ENCODE results near the gene DST. TPM values are rescaled to one million over a fixed set of nuclear protein-coding genes. Genes with fewer than 3 reads are reported as not detected.

The DST gene
- total RNA-seq, 2 donors from 2014 or later, result 11.2 to 11.9 TPM

- H3K4me3 Mint-ChIP-seq, result no peak overlapping the region
- H3K9me3 Mint-ChIP-seq, result no peaks in the 10 kb centered on the region
- no peak for DNase-seq
- H3K4me1 Mint-ChIP-seq (ENCODE audit: low read depth), result no peaks in the 10 kb centered on the region
- H3K36me3 Mint-ChIP-seq (ENCODE audit: insufficient read depth in 2 of 2), result no peaks in the 10 kb centered on the region
- no peak overlapping the region for H3K27ac Mint-ChIP-seq
- ATAC-seq (replicated peaks in 1 of 2), result no peak
- H3K27me3 Mint-ChIP-seq (ENCODE audit: low read depth), result peaks cover 4% of the 10 kb centered on the region
Observed at GRCh38 chr6:56628105-56628504, 14.6 kb downstream of the DST start.

- Mint-ChIP-seq H3K4me3 (no peak overlapping the region), H3K36me3 (ENCODE audit: insufficient read depth in 2 of 2) (no peaks in the 10 kb centered on the region), H3K27ac (no peak overlapping the region), H3K4me1 (ENCODE audit: low read depth) (no peaks in the 10 kb centered on the region), H3K9me3 (no peaks in the 10 kb centered on the region), H3K27me3 (ENCODE audit: low read depth) (peaks cover 4% of the 10 kb centered on the region)
- ATAC-seq (replicated peaks in 1 of 2), result no peak
- DNase-seq, result no peak
Observed at GRCh38 chr6:56625356-56625755, 17.3 kb downstream of the DST start.

DNA sequence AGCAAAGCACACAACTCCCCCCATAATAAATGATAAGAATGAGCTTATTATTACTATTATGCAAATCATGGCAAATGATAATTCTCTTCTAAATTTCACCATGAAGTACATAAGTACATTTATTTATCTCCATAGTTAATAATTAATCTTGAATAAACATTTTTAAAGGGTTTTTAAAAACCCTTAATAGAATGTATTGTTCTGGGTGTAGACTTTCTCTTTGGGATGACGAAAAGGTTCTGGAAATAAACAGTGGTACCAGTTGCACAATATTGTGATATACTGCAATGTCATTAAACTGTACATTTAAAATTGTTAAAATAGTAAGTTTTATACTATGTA, 18.0 kb downstream of the DST start:
- no peaks in the 10 kb centered on the region for H3K9me3 Mint-ChIP-seq
- H3K36me3 Mint-ChIP-seq (ENCODE audit: insufficient read depth in 2 of 2), result no peaks in the 10 kb centered on the region
- no peaks in the 10 kb centered on the region for H3K4me1 Mint-ChIP-seq (ENCODE audit: low read depth)
- ATAC-seq (replicated peaks in 1 of 2), result no peak
- no peak overlapping the region for H3K4me3 Mint-ChIP-seq
- H3K27me3 Mint-ChIP-seq (ENCODE audit: low read depth), result peaks cover 4% of the 10 kb centered on the region
- no peak for DNase-seq
- H3K27ac Mint-ChIP-seq, result no peak overlapping the region

GRCh38 chr6:56624046-56624727, 18.5 kb downstream of the DST start:
- H3K4me1 Mint-ChIP-seq (ENCODE audit: low read depth), result no peaks in the 10 kb centered on the region
- ATAC-seq (replicated peaks in 1 of 2) (no peak), DNase-seq (no peak)
- no peaks in the 10 kb centered on the region for H3K36me3 Mint-ChIP-seq (ENCODE audit: insufficient read depth in 2 of 2)
- H3K27ac Mint-ChIP-seq, result no peak overlapping the region
- no peaks in the 10 kb centered on the region for H3K9me3 Mint-ChIP-seq
- peaks cover 4% of the 10 kb centered on the region for H3K27me3 Mint-ChIP-seq (ENCODE audit: low read depth)
- no peak overlapping the region for H3K4me3 Mint-ChIP-seq

DNA sequence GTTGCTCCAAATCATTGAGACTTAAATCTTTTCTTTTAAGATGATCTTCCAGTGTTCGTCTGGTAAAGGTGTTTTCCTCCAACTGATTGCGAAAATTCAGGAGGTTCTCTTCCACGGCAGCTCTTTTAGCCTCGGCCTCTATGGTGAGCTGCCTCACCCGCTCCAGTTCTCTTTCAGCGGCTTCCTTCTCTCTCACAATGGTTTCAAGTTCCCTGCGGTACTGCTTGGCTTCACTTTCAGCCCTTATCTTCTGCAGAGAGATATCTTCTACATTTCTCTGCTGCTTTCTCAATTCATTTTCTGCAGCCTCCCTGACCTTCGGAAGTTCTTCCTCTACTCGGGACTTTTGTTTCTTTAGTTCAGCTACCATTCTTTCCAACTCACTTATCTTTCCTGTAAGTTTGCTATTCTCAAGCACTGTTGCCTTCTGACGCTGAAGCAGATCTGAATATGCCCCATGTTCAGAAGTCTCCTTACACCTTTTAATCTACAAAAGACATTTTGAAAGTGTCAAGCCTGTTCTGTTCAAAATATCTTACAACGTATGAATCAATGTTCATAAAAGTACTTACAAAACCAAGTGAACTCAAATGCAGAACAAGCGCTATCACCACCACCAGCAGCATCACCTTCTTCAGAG, 22.3 kb downstream of the DST start:
- H3K27ac Mint-ChIP-seq, result no peak overlapping the region
- DNase-seq, result no peak
- ATAC-seq (replicated peaks in 1 of 2), result no peak
- H3K4me1 Mint-ChIP-seq (ENCODE audit: low read depth), result no peaks in the 10 kb centered on the region
- H3K9me3 Mint-ChIP-seq, result no peaks in the 10 kb centered on the region
- no peak overlapping the region for H3K4me3 Mint-ChIP-seq
- H3K27me3 Mint-ChIP-seq (ENCODE audit: low read depth), result no peaks in the 10 kb centered on the region
- H3K36me3 Mint-ChIP-seq (ENCODE audit: insufficient read depth in 2 of 2), result no peaks in the 10 kb centered on the region

- Mint-ChIP-seq H3K27me3 (ENCODE audit: low read depth) (peaks cover 9% of the 10 kb centered on the region), H3K4me1 (ENCODE audit: low read depth) (no peaks in the 10 kb centered on the region), H3K27ac (no peak overlapping the region), H3K4me3 (no peak overlapping the region), H3K36me3 (ENCODE audit: insufficient read depth in 2 of 2) (no peaks in the 10 kb centered on the region), H3K9me3 (no peaks in the 10 kb centered on the region)
- DNase-seq, result no peak
- no peak for ATAC-seq (replicated peaks in 1 of 2)
Observed at GRCh38 chr6:56618050-56618449, 24.6 kb downstream of the DST start.

GRCh38 chr6:56616967-56617366, 25.7 kb downstream of the DST start:
- peaks cover 9% of the 10 kb centered on the region for H3K27me3 Mint-ChIP-seq (ENCODE audit: low read depth)
- no peaks in the 10 kb centered on the region for H3K36me3 Mint-ChIP-seq (ENCODE audit: insufficient read depth in 2 of 2)
- H3K4me3 Mint-ChIP-seq, result no peak overlapping the region
- no peak for ATAC-seq (replicated peaks in 1 of 2)
- no peaks in the 10 kb centered on the region for H3K9me3 Mint-ChIP-seq
- no peak overlapping the region for H3K27ac Mint-ChIP-seq
- H3K4me1 Mint-ChIP-seq (ENCODE audit: low read depth), result no peaks in the 10 kb centered on the region
- DNase-seq, result no peak

GRCh38 chr6:56613247-56613851, 29.3 kb downstream of the DST start:
- no peak overlapping the region for H3K4me3 Mint-ChIP-seq
- no peak overlapping the region for H3K27ac Mint-ChIP-seq
- no peaks in the 10 kb centered on the region for H3K36me3 Mint-ChIP-seq (ENCODE audit: insufficient read depth in 2 of 2)
- no peaks in the 10 kb centered on the region for H3K9me3 Mint-ChIP-seq
- no peaks in the 10 kb centered on the region for H3K4me1 Mint-ChIP-seq (ENCODE audit: low read depth)
- ATAC-seq (replicated peaks in 1 of 2), result no peak
- DNase-seq, result no peak
- H3K27me3 Mint-ChIP-seq (ENCODE audit: low read depth), result peaks cover 15% of the 10 kb centered on the region

- Mint-ChIP-seq H3K4me3 (no peak overlapping the region), H3K36me3 (ENCODE audit: insufficient read depth in 2 of 2) (no peaks in the 10 kb centered on the region), H3K27ac (no peak overlapping the region), H3K9me3 (no peaks in the 10 kb centered on the region), H3K27me3 (ENCODE audit: low read depth) (peaks cover 21% of the 10 kb centered on the region), H3K4me1 (ENCODE audit: low read depth) (peaks cover 33% of the 10 kb centered on the region)
- no peak for DNase-seq
- no peak for ATAC-seq (replicated peaks in 1 of 2)
Observed at GRCh38 chr6:56608332-56608731, 34.4 kb downstream of the DST start.

DNA sequence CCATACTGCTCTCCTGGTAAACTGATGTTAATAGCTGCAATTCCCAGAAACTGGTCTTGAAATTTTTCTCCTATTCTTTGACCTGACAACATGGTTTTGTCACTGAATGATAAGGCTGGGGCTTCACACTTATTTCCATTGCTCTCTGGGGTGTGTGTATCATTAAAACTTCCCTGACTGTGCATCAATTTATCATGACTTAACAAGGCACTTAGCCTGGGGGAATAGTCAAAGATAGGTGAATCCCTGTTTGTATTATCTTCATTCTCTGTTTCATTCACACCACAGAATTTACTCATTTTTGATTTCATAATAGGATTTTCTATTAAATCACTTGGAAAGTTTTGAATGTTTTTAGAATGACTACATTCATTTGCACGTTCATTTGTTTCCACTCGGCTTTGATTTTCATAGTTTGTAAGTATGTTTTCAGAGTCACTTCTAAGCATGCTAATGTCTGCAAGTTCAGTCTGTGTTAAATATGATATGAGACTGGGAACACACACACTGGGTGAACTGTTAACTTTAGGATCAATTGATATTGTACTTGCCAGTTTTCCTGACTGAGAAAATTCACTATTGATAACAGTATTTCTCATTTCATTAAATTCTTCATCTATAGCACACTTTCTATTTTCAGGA, 35.5 kb downstream of the DST start:
- no peaks in the 10 kb centered on the region for H3K36me3 Mint-ChIP-seq (ENCODE audit: insufficient read depth in 2 of 2)
- H3K4me1 Mint-ChIP-seq (ENCODE audit: low read depth), result peaks cover 33% of the 10 kb centered on the region
- peaks cover 21% of the 10 kb centered on the region for H3K27me3 Mint-ChIP-seq (ENCODE audit: low read depth)
- H3K27ac Mint-ChIP-seq, result no peak overlapping the region
- H3K4me3 Mint-ChIP-seq, result peak overlapping the region in 1 of 2 donors; percentile 46
- DNase-seq, result no peak
- no peaks in the 10 kb centered on the region for H3K9me3 Mint-ChIP-seq
- peak; percentile 32 to 74 for ATAC-seq (replicated peaks in 1 of 2)

GRCh38 chr6:56605435-56605834, 37.3 kb downstream of the DST start:
- ATAC-seq (replicated peaks in 1 of 2), result peak in 1 of 2 donors; percentile 43
- peak overlapping the region; percentile 19 to 69 for H3K4me3 Mint-ChIP-seq
- peak overlapping the region; percentile 61 for H3K27ac Mint-ChIP-seq
- no peak for DNase-seq
- H3K9me3 Mint-ChIP-seq, result no peaks in the 10 kb centered on the region
- H3K27me3 Mint-ChIP-seq (ENCODE audit: low read depth), result peaks cover 23% of the 10 kb centered on the region
- no peaks in the 10 kb centered on the region for H3K36me3 Mint-ChIP-seq (ENCODE audit: insufficient read depth in 2 of 2)
- peaks cover 38% of the 10 kb centered on the region for H3K4me1 Mint-ChIP-seq (ENCODE audit: low read depth)

DNA sequence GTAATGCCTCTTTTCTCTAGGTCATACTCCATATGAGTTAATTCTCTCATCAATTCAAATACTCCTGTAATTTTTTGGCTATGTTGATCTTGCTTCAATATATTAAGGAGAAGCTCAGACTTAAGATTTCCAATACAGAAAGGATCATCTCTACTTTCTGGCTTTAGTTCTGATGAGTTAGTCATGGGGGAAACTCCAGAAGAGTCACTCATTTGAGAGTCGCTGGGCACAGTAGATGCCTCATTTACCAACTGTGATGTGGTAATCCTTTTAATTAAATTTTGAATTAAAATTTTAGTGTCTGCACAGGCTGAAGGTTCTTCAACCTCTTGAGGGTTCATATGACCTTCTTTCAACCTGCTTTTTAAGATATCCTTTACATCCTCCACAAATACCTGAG, 38.5 kb downstream of the DST start:
- peak; percentile 69 to 74 for ATAC-seq (replicated peaks in 1 of 2)
- no peak for DNase-seq
- Mint-ChIP-seq H3K4me3 (no peak overlapping the region), H3K27me3 (ENCODE audit: low read depth) (peaks cover 25% of the 10 kb centered on the region), H3K4me1 (ENCODE audit: low read depth) (peaks cover 38% of the 10 kb centered on the region), H3K27ac (no peak overlapping the region), H3K36me3 (ENCODE audit: insufficient read depth in 2 of 2) (no peaks in the 10 kb centered on the region), H3K9me3 (no peaks in the 10 kb centered on the region)

GRCh38 chr6:56601390-56601789, 41.3 kb downstream of the DST start:
- no peaks in the 10 kb centered on the region for H3K36me3 Mint-ChIP-seq (ENCODE audit: insufficient read depth in 2 of 2)
- no peak overlapping the region for H3K4me3 Mint-ChIP-seq
- H3K9me3 Mint-ChIP-seq, result no peaks in the 10 kb centered on the region
- no peak for ATAC-seq (replicated peaks in 1 of 2)
- H3K27ac Mint-ChIP-seq, result no peak overlapping the region
- peaks cover 22% of the 10 kb centered on the region for H3K27me3 Mint-ChIP-seq (ENCODE audit: low read depth)
- DNase-seq, result no peak
- peaks cover 29% of the 10 kb centered on the region for H3K4me1 Mint-ChIP-seq (ENCODE audit: low read depth)

Data from activated T-cell treated with anti-CD3 and anti-CD28 coated beads, Interleukin-2, amount 50 U/mL, for 72 hours (primary cell).